Embryonic facial prominence (tissue), 1 donor: ENCODE results near the gene NLRC3.

Source experiments
- DNase-seq: peaks from one replicate; pipeline ENCODE4 v3.0.0-alpha.2; 2016; ENCODE audit errors: extremely low spot score

The NLRC3 gene

DNA sequence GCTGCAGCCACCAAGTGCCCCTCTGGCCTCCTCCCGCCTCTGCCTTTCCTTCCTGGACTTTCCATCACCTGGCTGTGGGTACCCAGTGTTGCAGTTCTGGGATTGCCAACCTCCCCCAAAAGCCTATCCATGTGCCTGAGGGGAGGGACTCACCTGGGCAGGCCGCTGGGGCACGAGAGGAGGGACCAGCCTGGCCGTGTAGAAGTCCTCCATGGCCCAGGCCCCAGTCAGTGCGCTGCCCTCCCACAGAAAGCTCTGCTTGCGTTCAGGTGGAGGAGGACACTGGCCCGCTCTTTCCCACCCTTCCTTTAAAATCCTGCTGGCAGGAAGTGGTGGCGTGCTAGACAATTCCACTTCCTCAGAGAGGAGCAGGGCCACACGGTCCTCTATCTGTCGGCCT, 20.0 kb upstream of the NLRC3 start:
- DNase-seq: no peak

DNA sequence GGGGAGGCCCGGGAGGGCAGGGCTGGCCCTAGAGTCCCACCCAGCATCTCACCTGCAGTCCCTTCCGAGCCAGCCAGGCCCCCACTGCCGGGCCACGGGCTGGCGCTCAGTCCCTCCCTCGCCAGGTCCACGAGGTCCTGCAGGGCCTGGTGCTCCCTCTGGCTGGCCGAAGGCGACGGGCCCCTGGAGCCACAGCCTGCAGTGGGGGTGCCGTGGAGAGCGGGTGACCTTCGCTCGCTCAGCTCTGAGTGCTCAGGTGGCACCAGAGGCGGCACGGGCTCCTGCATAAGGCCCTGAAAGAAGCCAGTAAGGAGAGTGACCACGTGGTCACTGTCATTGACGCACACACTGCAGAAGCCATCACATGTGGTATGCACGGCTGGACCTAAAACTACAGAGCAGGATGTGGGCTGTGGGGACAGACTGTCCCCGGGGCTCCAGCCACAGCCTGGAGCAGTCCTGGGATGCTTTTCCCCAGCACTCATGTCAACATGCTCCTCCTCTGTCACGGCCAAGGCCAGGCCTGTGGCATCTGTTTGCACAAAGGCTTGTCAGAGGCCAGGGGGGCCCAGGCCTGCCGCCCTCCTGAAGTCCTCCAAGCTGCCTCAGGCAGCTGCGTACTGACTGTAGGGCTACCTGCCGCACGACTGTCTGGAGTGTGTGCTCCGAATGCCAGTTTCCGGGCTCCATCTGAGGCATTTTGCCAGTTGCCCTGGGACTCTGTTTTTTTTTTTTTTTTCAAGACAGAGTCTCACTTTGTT, 19.1 kb upstream of the NLRC3 start:
- DNase-seq: no peak

GRCh38 chr16:3595521-3596021, 18.4 kb upstream of the NLRC3 start:
- no peak for DNase-seq

DNA sequence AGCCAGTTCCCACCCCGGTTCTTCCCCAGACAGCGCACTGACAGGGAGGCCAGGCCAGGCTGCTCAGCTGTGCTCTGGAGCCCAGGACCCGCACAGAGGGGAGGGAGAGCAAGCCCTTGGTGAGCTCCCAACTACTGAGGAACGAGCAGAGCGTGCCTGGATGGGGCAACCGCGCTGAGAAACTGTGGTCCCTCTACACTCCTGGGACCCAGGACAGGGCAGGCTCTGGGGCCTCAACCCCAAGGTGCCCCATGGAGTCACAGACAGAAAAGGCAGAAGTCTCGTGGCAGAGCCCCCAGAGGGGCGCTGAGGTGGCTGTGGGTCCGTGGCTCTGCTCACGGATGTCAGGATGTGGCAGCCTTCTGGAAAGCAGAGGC, 17.9 kb upstream of the NLRC3 start:
- no peak for DNase-seq

DNA sequence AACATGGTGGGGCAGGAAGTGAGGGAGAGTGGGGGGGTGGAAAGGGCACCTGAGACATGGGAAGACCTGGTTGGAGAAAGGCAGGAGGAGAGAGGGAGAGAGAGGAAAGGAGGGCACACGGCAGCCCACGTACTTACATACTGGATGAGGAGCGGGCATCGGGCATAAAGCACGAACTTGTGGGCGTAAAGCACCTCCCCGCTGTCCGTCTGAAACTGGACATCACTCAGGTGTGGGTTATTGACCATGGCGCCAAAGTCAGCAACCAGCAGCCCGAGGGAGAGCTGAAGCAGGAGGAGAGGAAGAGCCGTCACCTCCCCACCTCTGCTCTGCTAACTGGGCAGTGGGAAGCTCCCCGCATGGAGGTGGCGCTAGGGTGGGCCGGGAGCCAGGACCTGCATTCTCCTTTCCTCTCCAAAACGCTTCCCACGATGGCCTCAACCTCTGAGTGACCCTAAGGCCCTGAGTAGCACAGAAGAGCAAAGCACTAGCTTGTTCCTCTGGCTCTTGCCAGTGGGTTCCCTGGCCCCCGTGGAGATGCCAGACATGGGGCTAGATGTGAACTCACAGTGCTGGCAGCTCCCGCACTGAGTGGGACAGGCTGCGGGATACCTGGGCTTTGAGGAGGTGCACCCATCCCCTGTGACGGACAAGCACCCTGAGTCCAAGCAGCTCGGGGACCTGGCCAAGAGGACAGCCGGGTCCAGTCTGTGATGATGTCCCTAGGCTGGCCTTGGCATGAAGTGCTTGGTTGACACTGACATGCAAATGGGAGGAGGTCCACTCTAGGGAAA, 17.3 kb upstream of the NLRC3 start:
- no peak for DNase-seq

DNA sequence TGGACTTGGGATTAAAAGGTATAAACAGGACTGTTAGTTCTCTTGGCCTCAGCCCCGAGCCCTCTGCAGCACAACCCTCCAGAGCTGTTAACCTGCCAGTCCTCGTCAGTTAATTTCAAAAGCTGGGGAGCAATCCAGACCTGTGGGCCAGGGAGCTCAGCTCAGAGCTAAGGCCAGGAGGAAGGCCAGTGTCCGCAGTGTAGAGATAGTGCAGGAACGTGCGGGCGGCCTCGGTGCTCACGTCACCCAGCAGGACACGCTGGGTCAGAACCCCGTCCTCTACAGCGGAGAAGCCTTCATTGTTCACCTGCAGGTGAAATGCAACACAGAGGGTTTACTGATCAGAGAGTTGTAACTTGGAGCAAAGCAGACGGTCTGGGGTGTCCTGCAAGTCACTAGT, 15.4 kb upstream of the NLRC3 start:
- DNase-seq: no peak

- no peak for DNase-seq
Measured at GRCh38 chr16:3591991-3592390, 14.8 kb upstream of the NLRC3 start.

- DNase-seq: no peak
Measured at GRCh38 chr16:3591436-3591803, 14.2 kb upstream of the NLRC3 start.

GRCh38 chr16:3590736-3591435, 13.7 kb upstream of the NLRC3 start:
- no peak for DNase-seq

DNA sequence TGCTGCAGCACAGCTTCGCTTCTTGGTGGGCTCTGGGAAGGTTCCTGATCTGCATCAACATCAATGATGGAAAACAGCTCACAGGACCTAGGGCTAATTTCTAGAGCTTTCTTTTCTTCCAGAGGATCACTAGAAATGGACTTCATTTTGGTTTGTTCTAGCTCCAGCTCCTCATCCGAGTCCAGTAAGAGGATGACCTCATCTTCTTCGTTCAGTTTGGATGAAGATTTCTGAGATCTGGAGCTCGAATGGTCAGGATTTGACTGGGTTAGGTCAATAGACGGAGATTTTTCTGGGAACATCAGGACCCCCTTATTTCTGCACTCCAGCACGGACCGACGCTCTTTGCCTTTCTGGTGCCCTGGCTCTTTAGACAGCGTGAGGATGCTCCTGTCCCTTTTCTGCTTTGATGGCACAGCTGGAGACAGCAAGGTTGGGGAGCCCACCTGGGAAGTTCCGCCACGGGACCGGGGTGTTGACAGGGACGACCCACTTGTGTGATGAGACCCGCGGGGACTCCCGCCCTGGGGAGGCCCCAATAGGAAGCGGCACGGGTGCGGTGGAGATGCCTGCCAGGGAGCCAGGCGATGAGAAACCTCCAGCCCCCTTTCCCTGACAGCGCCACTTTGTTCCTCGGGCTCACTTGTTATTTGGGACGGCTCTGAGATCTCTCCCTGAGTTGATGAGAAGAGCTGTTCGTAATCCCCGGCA, 12.9 kb upstream of the NLRC3 start:
- no peak for DNase-seq

DNA sequence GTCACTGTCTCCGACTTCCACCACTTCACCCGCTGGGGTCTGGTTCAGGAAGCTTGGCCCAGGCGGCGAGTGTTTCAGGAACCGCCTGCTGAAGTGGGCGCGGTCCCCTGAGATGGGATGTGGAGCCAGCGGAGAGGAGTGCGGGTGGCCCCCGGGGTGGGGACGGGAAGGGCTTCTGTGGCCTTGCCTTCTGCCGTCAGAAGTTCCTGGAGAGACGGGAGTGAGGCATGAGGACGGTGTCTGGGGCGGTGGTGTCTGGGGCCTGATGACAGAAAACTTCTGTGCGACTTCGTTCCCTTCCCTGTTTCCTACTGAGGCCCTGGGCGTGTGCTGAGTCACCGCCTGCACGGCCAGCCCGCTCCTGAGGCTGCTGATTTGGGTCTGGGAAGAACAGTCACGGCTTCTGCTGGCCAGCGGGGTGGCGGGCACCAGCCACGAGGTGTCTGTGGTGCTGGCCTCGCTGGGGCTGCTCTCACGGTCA, 12.3 kb upstream of the NLRC3 start:
- DNase-seq: no peak

DNA sequence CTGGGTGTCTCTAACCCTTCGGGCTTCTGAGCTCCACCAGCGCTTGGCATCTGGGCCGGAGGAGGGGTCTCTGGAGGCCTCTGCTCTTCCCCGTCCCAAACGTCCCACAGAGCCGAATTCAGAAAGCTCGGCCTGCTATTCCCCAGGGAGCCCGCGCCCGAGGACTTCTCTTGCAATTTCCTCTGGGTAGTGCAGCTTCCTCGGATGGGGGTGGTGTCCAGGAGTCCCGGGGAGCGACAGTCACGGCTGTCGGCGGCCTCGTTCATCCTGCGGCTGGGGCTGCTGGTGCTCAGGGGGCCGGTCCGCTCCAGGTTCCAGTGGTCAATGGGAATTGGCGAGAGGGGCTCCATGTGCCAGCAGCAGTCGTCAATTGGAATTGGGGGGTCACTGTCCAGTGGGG, 11.8 kb upstream of the NLRC3 start:
- no peak for DNase-seq

- no peak for DNase-seq
Measured at GRCh38 chr16:3587547-3588110, 10.4 kb upstream of the NLRC3 start.

DNA sequence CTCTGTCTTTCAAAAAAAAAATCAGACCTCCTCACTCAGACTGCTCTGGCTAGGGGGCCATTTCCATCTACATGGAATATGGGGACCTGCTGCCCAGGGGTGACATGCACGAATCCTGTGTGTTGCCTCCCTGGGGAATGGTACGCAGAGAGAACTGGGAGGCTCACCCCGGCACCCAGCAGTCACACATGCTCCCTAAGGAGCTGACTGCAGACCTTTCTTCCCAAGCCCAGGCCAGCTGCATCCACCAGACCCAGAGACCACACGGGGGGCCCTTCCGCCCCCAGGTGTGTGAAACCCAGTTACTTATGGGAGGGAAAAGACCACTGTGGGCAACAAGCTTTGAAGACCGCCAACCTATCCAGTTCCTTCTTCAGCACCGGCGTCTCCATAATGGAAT, 7.2 kb upstream of the NLRC3 start:
- no peak for DNase-seq

DNA sequence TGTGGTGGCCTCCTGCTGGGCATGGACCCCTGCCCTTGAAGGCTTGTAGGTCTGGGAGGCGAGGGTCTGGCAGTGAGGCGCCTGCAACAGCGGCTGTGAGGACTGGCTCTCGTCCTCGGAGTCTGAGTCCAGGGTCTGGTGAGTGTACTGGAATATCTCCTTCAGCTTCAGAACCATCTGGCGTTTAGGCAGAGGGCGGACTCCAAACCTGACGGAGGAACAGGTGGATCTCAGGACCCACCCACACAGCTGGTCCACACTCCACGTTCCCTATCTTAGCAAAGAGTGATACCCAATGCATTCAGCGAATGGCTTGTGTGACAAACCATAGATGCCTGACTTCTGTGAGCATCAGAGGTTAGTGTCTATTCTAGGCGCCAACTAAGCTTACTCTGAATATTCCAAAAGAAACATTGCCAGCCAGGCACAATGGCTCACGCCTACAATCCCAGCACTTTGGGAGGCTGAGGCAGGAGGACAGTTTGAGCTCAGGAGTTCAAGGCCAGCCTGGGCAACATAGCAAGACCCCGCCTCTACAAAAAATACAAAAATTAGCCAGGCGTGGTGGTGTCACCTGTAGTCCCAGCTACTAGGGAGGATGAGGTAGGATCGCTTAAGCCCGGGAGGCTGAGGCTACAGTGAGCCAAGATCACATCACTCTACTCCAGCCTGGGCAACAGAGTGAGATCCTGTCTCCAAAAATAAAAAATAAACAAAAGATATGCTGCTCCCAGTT, 6.3 kb upstream of the NLRC3 start:
- no peak for DNase-seq

DNA sequence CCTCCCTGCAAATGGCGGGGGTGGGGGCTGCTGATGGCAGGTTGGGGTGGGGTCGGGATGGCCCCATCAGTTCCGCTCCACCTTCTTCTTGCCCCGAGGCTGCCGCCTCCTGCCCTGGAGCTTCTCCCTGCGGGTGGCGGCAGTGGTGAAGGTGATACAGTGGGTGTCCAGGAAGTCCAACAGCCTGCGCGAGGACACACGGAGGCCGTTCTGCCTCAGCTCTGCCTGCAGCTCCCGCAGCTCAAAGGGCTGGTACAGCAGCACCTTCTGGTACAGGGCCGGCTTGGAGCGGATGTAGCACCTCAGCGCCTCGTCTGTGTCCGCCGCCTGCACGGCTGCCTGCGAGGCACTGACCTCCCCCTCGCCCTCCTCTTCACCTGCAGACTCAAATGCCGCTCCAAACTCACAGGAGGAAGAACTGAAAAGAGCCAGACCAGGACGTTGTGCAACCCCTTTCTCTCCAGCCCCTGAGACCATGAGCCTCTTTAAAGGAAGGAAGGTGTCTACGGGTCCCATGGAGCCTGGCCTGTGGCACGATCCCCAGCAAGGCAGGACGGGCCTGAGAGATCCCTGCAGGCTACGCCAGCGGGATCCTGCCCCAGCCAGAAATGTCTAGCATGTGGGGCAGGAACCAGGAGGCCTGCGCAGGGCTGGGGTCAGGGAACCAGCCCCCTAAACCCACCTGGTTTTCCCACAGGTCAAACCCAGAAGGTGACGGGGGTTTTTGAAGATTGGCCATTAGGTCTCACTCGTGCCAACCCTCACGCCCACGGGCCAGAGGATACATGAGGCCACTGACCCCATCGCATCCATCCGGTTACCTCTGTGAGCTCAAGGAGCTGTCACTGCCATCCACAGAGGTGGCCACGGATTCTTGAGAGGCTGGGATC, 5.3 kb upstream of the NLRC3 start:
- no peak for DNase-seq

DNA sequence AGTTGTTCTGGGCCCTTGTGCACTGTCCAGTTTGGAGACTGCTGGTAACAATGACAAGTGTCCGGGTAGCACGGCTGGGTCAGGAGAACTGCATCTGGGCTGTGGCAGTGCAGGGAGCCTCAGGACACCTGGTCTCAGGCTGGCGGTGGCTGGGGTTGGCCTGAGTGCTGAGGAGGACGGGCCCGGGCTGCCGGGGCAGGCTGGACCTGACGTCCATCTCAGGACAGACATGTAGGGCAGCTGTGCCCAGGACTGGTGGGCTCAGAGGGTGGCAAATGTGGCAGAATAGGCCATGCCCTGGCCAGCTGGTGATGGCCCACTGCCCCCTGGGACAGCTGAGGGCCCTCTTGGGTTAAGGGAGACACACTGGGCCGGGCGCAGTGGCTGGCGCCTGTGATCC, 4.2 kb upstream of the NLRC3 start:
- DNase-seq: no peak

GRCh38 chr16:3580686-3581085, 3.5 kb upstream of the NLRC3 start:
- peak; percentile 22 for DNase-seq

DNA sequence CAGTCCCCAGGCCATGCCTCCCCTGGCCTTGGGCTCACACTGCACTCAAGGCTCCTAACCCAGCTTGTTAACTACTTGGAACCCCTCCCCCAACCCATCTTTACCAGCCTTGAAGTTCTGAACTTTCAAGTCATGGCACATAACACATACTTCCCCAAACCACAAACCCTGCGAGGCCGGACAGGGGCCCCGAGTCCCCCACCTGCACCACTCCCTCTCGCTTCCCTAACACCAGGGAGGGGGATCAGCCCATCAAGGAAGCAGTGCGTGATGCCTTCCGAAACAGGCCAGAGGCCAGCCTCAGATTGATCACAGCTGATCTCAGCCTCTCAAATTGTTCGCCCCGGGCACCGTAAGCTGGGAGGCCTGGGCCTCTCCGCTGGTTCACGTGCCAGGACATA, 3.0 kb upstream of the NLRC3 start:
- DNase-seq: peak; percentile 6

DNA sequence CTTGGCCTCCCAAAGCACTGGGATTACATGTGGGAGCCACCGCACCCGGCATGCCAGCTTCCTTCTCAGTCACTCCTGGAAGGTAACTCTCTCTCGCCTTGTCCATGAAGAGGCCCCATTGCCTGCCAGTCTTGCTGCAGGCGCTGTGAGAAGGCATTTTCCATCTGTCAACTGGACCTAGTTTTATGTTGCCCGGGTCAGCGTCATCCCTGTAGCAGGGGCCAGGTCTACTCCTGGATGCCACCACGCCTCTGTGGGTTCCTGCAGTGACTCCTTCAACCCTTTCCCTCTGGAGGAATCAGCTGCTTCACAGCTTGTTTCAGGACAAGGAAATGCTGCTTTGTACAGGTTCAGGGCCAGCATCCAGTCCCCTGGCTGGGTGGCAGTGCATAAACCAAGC, 2.6 kb upstream of the NLRC3 start:
- no peak for DNase-seq
